ENCODE results near the gene DEFB123.
"Not testable (repeated sequence)": the region's sequence is repeated elsewhere in the genome, so short reads cannot be mapped to it uniquely, and the experiment has no call there.

Gene DEFB123

GRCh38 chr20:31440012-31440659 is at the start of gene DEFB123:
TSS of gene DEFB123 (plus strand) at chr20:31440632. CDS start at chr20:31440699, 67 bp downstream.
- DNase-seq: peak; percentile 23 to 41

- no peak for DNase-seq
Observed at GRCh38 chr20:31392836-31393235, 47.6 kb upstream of the DEFB123 start.

DNA sequence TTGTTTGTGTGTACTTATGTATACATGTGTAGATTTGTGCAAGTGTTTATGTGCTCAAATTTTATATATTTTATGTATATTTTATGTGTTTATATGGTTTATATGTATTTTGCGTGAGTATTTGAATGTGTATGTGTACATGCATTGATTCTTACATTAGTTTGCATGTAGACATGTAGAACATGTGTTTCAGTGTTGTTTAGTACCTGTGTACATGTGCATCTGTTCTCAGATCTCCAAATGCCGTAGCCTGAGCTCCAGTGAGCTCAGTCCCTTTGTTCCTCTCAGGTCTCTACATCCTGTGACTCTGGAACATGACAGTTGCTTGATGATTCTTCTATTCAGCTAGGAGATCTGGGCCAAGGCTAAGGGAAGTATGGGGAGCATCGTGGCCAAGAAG is 45.5 kb upstream of the DEFB123 start:
- DNase-seq: no peak

- no peak for DNase-seq
Observed at GRCh38 chr20:31403886-31404285, 36.5 kb upstream of the DEFB123 start.

- DNase-seq: no peak
Observed at GRCh38 chr20:31406115-31406514, 34.3 kb upstream of the DEFB123 start, which contains the start of gene DEFB121. TSS of gene DEFB121 (minus strand) at chr20:31406215. CDS start at chr20:31406152, 63 bp downstream.

DNA sequence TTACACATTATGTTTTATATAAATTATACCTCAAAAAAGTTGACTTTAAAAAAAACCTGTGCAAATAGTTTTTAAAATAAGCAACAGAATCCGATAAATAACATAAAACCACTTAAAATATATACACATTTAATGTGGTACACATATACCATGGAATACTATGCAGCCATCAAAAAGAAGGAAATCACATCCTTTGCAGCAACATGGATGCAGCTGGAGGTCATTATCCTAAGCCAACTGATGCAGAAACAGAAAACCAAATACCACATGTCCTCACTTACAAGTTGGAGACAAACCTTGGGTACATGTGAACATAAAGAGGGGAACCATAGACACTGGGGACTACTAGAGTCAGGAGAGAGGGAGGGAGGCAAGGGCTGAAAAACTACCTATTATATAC is 30.4 kb upstream of the DEFB123 start:
- DNase-seq: no peak

GRCh38 chr20:31414381-31414780 is 26.1 kb upstream of the DEFB123 start:
- DNase-seq: no peak

GRCh38 chr20:31415653-31416052 is 24.8 kb upstream of the DEFB123 start:
- DNase-seq: no peak

DNA sequence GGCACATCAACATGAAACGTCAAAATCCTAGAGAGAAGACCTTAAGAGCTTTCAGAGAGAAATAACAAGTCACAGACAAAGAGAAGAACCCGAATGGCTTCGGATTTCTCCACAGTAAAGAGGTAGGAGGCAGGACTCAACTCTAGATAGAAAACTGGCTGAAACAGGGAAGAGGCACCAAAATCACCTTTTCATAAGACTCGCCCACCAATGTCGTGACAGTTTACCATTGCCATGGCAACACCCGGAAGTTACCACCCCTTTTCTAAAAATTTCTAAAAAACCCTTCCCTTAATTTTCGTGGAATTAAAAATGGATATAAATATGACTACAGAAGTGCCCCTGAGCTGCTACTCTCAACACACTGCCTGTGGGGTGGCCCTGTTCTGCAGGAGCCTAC is 22.1 kb upstream of the DEFB123 start:
- DNase-seq: no peak

DNA sequence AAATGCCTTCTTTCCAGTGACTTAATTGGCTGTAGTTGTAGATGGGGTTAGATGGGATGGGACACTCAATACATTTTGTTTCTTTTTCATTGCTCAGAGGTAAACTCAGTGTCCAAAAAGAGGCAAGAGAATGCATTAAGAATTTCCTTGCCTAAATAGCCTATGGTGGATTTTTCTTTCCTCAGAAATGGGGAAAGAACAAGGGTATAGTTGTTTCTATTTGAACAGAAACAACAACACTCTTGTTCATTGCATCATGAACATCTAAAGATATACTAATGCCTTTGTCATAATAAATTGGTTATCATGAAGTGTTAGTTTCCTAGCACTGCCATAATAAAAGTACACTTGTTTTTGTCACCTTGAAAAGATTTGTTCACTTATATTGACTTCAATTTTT is 14.6 kb upstream of the DEFB123 start:
- DNase-seq: no peak

- DNase-seq: not testable (repeated sequence)
Observed at GRCh38 chr20:31426891-31427551, 13.4 kb upstream of the DEFB123 start.

- DNase-seq: not testable (repeated sequence)
Observed at GRCh38 chr20:31427576-31427975, 12.9 kb upstream of the DEFB123 start.

- DNase-seq: no peak
Observed at GRCh38 chr20:31430568-31431115, 9.8 kb upstream of the DEFB123 start.

- no peak for DNase-seq
Observed at GRCh38 chr20:31446084-31446819, 5.8 kb downstream of the DEFB123 start.

GRCh38 chr20:31449511-31450414 is 9.3 kb downstream of the DEFB123 start:
- no peak for DNase-seq

DNA sequence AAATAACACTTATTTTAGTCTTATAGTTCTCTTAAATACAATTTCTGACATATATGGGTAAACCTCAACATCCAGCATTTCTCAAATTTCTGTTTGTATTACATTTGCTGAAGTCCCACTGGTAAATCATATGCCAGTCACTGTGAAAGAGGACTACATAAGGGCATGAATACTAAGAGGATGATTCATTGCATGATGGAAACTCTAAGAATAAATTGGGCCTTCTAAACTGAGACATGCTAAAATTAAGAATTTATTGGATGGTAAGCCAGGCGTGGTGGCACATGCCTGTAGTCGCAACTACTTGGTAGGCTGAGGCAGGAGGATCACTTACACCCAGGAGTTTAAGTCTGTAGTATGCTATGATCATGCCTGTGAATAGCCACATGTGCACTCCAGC is 12.1 kb downstream of the DEFB123 start:
- no peak for DNase-seq

DNA sequence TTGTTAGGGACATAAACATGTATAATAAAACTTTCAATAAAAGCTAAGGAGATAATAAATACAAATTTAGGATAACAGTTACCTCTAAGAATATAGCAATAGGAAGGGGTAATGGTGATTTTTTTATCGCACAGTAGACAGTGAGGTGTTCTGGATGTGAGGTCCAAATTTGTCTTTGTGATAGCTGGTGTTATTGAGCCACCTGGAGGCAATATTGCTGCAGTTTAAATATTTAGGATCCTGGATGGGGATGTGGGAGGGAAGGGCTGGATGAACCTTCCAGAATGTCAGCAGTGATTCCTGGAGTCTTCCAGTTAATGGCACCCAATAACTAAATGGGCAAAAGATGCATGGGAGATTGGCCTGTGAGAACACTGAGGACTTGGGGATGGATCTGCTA is 13.9 kb downstream of the DEFB123 start:
- DNase-seq: no peak

GRCh38 chr20:31470946-31471345 is 30.5 kb downstream of the DEFB123 start:
- DNase-seq: not testable (repeated sequence)

GRCh38 chr20:31472395-31473330 is 32.2 kb downstream of the DEFB123 start:
- DNase-seq: no peak

- DNase-seq: no peak
Observed at GRCh38 chr20:31473331-31474096, 33.1 kb downstream of the DEFB123 start.

DNA sequence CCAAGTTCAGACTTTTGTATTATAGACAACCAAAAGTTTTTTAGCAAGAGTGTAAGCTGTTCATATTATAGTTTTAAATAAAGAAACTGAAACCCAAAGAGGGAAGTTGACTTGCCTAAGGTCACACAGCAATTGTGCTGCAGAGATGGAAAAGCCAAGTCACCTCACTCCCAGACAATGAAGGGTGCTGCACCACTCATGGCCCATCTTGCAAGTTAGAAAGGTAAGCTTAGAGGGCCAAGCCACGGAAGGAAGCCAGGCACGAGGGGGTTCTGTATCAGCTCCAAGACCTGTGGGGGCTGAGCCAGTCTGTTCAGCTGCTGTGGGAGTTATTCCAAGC is 33.6 kb downstream of the DEFB123 start:
- no peak for DNase-seq

All from activated CD4-positive, alpha-beta T cell treated with anti-CD3 and anti-CD28 coated beads, Interleukin-2, amount 50 U/mL, for 48 hours (primary cell).